Neural progenitor cell (in vitro differentiated cells): Measurements from ENCODE around the gene SAMD4B. TPM values are rescaled to one million over a fixed set of nuclear protein-coding genes. Genes with fewer than 3 reads are reported as not detected.

Source experiments
- DNase-seq: peaks from one replicate; pipeline ENCODE4 v3.0.0-alpha.2; 2016; ENCODE audit warnings: low spot score
- H2AFZ ChIP-seq: fragments of 200-600 bp; sonication (generic); replicated peaks from 2 replicates; pipeline ENCODE4 v1.6.1; 2016; ENCODE audit warnings: antibody characterized with exemption
- H3F3A ChIP-seq: fragments of 200-600 bp; sonication (generic); 2 replicates; pipeline ENCODE4 v1.6.1; 2016; ENCODE audit warnings: antibody characterized with exemption, low read depth
- H3K27ac ChIP-seq: fragments of 200-600 bp; sonication (generic); 2 replicates; pipeline ENCODE4 v1.5.1; 2016; ENCODE audit warnings: mild to moderate bottlenecking
- H3K27me3 ChIP-seq: fragments of 200-600 bp; sonication (generic); 2 replicates; pipeline ENCODE4 v1.6.1; 2016; ENCODE audit warnings: mild to moderate bottlenecking, moderate library complexity
- H3K36me3 ChIP-seq: fragments of 200-600 bp; sonication (generic); 2 replicates; pipeline ENCODE4 v1.5.1; 2016
- H3K4me1 ChIP-seq: fragments of 200-600 bp; sonication (generic); 2 replicates; pipeline ENCODE4 v1.6.1; 2016; ENCODE audit warnings: mixed run types
- H3K4me2 ChIP-seq: fragments of 200-600 bp; sonication (generic); 2 replicates; pipeline ENCODE4 v1.6.1; 2016
- H3K4me3 ChIP-seq: fragments of 200-600 bp; sonication (generic); 2 replicates; pipeline ENCODE4 v1.5.1; 2016
- H3K79me2 ChIP-seq: fragments of 200-600 bp; sonication (generic); 2 replicates; pipeline ENCODE4 v1.6.1; 2016; ENCODE audit warnings: low read depth
- H3K9ac ChIP-seq: fragments of 200-600 bp; sonication (generic); 2 replicates; pipeline ENCODE4 v1.6.1; 2016
- H3K9me3 ChIP-seq: fragments of 200-600 bp; sonication (generic); 2 replicates; pipeline ENCODE4 v1.5.1; 2016; ENCODE audit warnings: low read depth
- H4K20me1 ChIP-seq: fragments of 200-600 bp; sonication (generic); 2 replicates; pipeline ENCODE4 v1.6.1; 2016; ENCODE audit warnings: low read depth
- H3K27ac Mint-ChIP-seq: 3 replicates; pipeline ENCODE4 v1.8.0; 2021; ENCODE audit warnings: mixed read lengths
- H3K27me3 Mint-ChIP-seq: 2 replicates; pipeline ENCODE4 v1.8.0; 2022; ENCODE audit warnings: low read depth, mild to moderate bottlenecking, inconsistent platforms, moderate library complexity, mixed read lengths; ENCODE audit not compliant: insufficient read depth
- H3K36me3 Mint-ChIP-seq: 3 replicates; pipeline ENCODE4 v1.8.0; 2021; ENCODE audit warnings: mixed read lengths
- H3K4me1 Mint-ChIP-seq: 3 replicates; pipeline ENCODE4 v1.8.0; 2021; ENCODE audit warnings: mixed read lengths
- H3K4me3 Mint-ChIP-seq: 3 replicates; pipeline ENCODE4 v1.8.0; 2021; ENCODE audit warnings: mild to moderate bottlenecking, moderate library complexity, mixed read lengths
- H3K9me3 Mint-ChIP-seq: 3 replicates; pipeline ENCODE4 v1.8.0; 2020; ENCODE audit warnings: mixed read lengths
- EZH2 ChIP-seq: fragments of 200-600 bp; sonication (generic); IDR thresholded peaks from 2 replicates; pipeline ENCODE4 v1.6.1; 2017; ENCODE audit warnings: antibody characterized with exemption, mild to moderate bottlenecking, moderate library complexity
- EZH2phosphoT487 ChIP-seq: fragments of 200-600 bp; sonication (generic); IDR thresholded peaks from 2 replicates; pipeline ENCODE4 v1.6.1; 2017; ENCODE audit warnings: antibody characterized with exemption
- total RNA-seq: library from RNA; depleted of rRNA; stranded (reverse); fragments of >200 nt; gene quantifications from 2 replicates; pipeline ENCODE4 v1.2.3, GENCODE V29; 2015; ENCODE audit warnings: low replicate concordance
- TF ChIP-seq, protein P1 (sequence below): fragments of 200-600 bp; sonication (generic); IDR thresholded peaks from 2 replicates; pipeline ENCODE4 v1.5.1; 2017; ENCODE audit warnings: antibody characterized with exemption, mild to moderate bottlenecking

Gene SAMD4B
- total RNA-seq, 1 donor from 2014 or later = 32.8 TPM

DNA sequence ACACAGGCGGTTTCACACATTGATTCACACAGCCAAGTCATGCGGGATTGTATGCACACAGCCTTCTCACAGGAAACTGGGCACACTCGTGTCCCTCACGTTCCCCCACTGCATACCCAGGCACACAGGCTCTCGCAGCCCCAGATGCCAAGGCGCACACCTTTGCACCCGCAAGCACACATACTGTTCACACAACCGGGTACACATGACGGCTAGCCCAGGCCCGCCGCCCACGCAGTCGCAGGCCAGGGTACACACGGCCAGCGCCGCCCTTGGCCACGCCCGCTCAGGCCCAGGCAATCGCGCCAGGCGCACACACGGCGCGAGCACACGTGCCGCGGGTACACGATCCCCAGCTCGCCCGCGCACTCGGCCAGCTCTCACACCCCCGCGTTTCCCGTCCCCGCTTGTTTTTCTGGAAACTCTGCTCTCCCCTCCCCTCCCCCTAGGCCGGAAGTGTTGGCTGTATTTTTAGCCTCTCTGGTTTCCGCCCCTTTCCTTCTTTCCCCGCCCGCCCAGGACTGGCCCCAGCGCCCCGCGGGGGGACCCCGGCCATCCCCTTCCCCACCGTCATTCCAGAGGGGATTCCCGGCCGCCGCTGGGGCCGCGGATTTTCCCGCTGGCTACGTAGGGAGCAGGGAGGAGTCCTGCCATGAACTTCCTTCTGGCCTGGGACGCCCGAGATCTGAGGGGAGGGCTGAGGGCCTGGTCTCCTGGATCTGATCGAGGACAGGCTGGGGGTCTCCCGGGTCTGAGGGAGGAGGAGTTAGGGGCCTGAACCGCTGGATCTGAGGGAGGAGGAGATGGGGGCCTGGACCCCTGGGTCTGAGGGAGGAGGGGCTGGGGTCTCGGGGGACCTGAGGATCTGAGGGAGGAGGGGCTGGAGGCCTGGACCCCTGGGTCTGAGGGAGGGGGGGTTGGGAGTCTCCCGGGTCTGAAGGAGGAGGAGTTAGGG lies 60.4 kb downstream of the SAMD4B start:
- peak overlapping the region; percentile 100 for H3K27ac Mint-ChIP-seq
- H3K9me3 Mint-ChIP-seq = no peaks in the 10 kb centered on the region
- Histone ChIP-seq H3K4me2 (peak overlapping the region; percentile 85), H2AFZ (no peak overlapping the region), H3K79me2 (no peaks in the 10 kb centered on the region), H3K4me1 (peaks cover 17% of the 10 kb centered on the region), H3K9me3 (no peaks in the 10 kb centered on the region), H4K20me1 (peaks cover 5% of the 10 kb centered on the region), H3F3A (peaks cover 62% of the 10 kb centered on the region), H3K4me3 (peak overlapping the region; percentile 49), H3K36me3 (no peaks in the 10 kb centered on the region), H3K27ac (peak overlapping the region; percentile 93), H3K27me3 (peaks cover 17% of the 10 kb centered on the region), H3K9ac (peak overlapping the region; percentile 2)
- peaks cover 14% of the 10 kb centered on the region for H3K27me3 Mint-ChIP-seq
- no peak for TF ChIP-seq EZH2phosphoT487
- TF ChIP-seq, protein P1, sequence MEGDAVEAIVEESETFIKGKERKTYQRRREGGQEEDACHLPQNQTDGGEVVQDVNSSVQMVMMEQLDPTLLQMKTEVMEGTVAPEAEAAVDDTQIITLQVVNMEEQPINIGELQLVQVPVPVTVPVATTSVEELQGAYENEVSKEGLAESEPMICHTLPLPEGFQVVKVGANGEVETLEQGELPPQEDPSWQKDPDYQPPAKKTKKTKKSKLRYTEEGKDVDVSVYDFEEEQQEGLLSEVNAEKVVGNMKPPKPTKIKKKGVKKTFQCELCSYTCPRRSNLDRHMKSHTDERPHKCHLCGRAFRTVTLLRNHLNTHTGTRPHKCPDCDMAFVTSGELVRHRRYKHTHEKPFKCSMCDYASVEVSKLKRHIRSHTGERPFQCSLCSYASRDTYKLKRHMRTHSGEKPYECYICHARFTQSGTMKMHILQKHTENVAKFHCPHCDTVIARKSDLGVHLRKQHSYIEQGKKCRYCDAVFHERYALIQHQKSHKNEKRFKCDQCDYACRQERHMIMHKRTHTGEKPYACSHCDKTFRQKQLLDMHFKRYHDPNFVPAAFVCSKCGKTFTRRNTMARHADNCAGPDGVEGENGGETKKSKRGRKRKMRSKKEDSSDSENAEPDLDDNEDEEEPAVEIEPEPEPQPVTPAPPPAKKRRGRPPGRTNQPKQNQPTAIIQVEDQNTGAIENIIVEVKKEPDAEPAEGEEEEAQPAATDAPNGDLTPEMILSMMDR = no peak
- no peak for TF ChIP-seq EZH2
- DNase-seq = peak; percentile 95
- H3K4me3 Mint-ChIP-seq = peak overlapping the region; percentile 88
- H3K36me3 Mint-ChIP-seq = peaks cover 2% of the 10 kb centered on the region
- H3K4me1 Mint-ChIP-seq = peaks cover 38% of the 10 kb centered on the region

DNA sequence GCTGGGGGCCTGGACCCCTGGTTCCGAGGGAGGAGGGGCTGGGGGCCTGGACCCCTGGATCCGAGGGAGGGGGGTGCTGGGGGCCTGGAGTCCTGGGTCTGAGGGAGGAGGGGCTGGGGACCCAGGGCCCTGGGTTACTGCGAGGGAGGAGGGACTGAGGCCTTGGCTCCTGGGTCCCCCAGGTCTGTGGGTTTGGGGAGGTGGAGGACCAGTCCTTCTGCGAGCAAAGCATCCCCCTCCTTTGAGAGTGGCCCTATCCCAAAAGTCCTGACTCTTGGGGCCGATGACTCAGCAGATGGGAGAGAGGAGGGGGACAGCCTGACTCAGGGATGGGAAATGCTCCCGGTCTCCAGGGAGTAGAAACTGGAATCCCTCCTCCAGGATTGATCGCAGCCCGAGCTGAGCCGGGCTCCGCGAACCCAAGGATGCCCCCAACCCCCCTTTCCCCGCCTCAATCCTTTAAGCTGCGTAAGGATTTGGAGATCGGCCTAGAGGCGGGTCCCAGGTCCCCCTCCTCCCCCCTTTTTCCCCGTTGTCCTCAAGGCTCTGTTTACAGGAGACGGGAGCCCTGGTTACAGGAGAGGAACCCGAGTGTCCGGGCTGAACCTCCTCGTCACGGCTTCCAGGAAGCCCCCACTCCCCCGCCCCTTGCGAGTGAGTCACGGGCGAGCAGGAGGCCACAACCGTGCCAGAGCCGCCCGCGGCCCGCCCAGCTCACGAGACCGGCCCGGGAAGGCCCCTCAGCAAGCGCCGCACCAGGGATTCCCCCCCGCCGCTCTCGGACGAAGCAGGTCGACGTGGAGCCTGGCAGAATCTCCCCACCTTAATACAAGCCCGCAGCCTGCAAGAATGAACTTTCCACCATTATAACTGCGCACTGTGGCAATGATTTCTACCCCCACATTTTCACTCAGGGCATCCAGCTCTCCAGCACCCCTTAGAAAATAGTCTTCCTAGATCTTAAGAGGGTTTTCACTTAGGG lies 61.4 kb downstream of the SAMD4B start:
- H3K9me3 Mint-ChIP-seq = no peaks in the 10 kb centered on the region
- DNase-seq = peak; percentile 96
- peak overlapping the region; percentile 98 for H3K27ac Mint-ChIP-seq
- Histone ChIP-seq H4K20me1 (peaks cover 8% of the 10 kb centered on the region), H3K9me3 (no peaks in the 10 kb centered on the region), H3K4me2 (peak overlapping the region; percentile 85), H3K27ac (peak overlapping the region; percentile 93), H3K79me2 (no peaks in the 10 kb centered on the region), H3K4me1 (peaks cover 17% of the 10 kb centered on the region), H3K27me3 (peaks cover 26% of the 10 kb centered on the region), H2AFZ (peak overlapping the region; percentile 2), H3K9ac (no peak overlapping the region), H3F3A (peaks cover 65% of the 10 kb centered on the region), H3K36me3 (no peaks in the 10 kb centered on the region), H3K4me3 (peak overlapping the region; percentile 49)
- H3K36me3 Mint-ChIP-seq = peaks cover 2% of the 10 kb centered on the region
- peak overlapping the region; percentile 88 for H3K4me3 Mint-ChIP-seq
- TF ChIP-seq EZH2 (no peak), EZH2phosphoT487 (peak; percentile 12)
- H3K27me3 Mint-ChIP-seq = peaks cover 16% of the 10 kb centered on the region
- peaks cover 36% of the 10 kb centered on the region for H3K4me1 Mint-ChIP-seq

DNA sequence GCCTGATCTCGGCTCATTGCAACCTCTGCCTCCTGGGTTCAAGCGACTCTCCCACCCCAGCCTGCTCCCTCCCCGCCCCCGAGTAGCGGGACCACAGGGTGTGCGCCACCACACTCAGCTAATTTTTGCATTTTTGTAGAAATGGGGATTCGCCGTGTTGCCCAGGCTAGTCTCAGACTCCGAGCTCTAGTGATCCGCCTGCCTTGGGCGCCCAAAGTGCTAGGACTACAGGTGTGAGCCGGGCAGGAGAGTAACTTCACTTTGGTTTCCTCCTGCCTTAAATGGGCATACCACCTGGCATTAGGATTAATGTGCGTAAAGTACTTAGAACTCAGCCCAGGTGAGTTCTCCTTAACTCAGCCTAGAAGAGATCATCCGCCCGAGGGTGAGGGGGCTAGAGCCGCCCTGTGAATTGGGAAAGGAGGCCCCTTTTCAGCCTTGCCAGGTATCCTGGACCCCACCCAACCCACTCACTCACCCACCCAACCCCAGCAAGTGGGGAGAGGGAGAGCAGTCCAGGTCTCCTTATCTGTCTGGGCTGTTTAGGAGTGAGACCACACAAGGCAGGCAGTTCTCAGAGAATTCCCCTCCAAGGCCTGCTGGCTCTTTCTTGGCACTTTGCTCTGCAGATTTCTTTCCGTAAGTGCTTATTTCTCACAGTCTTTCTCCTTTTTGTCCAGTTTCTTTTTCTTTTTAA lies 63.2 kb downstream of the SAMD4B start:
- Histone ChIP-seq H3K27ac (no peak overlapping the region), H4K20me1 (peaks cover 8% of the 10 kb centered on the region), H3K9me3 (no peaks in the 10 kb centered on the region), H2AFZ (no peak overlapping the region), H3K27me3 (peaks cover 31% of the 10 kb centered on the region), H3K36me3 (no peaks in the 10 kb centered on the region), H3K4me1 (peaks cover 18% of the 10 kb centered on the region), H3K4me3 (no peak overlapping the region), H3K4me2 (no peak overlapping the region), H3F3A (peaks cover 70% of the 10 kb centered on the region), H3K9ac (no peak overlapping the region), H3K79me2 (no peaks in the 10 kb centered on the region)
- Mint-ChIP-seq H3K4me1 (peaks cover 43% of the 10 kb centered on the region), H3K36me3 (no peaks in the 10 kb centered on the region), H3K9me3 (no peaks in the 10 kb centered on the region), H3K27me3 (peaks cover 20% of the 10 kb centered on the region), H3K4me3 (peak overlapping the region; percentile 85), H3K27ac (no peak overlapping the region)
- TF ChIP-seq EZH2phosphoT487 = no peak
- no peak for TF ChIP-seq EZH2
- TF ChIP-seq, protein P1 = no peak
- DNase-seq = no peak
